Measurements from ENCODE around the gene KPRP.

KPRP gene, protein sequence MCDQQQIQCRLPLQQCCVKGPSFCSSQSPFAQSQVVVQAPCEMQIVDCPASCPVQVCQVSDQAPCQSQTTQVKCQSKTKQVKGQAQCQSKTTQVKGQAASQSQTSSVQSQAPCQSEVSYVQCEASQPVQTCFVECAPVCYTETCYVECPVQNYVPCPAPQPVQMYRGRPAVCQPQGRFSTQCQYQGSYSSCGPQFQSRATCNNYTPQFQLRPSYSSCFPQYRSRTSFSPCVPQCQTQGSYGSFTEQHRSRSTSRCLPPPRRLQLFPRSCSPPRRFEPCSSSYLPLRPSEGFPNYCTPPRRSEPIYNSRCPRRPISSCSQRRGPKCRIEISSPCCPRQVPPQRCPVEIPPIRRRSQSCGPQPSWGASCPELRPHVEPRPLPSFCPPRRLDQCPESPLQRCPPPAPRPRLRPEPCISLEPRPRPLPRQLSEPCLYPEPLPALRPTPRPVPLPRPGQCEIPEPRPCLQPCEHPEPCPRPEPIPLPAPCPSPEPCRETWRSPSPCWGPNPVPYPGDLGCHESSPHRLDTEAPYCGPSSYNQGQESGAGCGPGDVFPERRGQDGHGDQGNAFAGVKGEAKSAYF

DNA sequence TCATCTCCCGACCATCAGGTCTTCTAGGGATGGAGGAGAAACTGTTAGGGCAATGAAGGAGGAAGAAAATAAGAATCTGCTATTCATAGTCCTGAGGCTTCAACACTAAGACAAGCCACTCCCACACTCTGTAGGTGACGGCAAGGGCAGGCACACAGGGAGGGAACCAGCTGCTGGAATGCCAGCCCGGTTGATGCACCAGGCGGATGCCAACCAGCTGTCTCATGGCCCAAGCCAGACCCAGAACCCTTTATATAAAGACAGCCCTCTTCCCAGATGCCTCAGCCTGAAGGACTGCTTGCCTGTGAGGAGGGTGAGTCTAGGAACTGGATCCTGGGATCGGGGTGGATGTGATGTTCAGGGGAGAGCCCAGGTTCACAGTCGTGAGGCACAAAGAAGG is at the start of gene KPRP:
Gene KPRP, plus strand, starts transcription at position 279 of the 400 bp plus-strand sequence. CDS start 1,564 bp downstream, outside the sequence.
- DNase-seq, result no peak

DNA sequence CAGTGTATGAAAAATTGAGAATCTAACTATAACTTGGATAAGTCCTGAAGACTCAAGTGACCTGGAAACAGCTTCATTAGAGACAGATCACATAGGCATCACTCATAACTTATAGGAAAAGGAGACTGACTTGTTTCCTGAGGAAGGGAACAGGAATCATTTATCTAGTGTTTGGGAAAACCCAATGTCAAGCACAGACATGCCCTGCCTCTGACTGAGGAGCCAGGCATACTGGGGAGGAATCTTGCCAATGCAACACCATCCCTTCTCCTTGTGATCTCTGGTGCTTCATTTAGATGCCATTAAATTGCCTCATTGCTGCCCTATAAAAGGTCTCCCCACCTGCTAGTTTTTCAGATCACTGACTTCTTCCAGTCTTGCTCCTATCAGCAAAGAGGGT is 39.6 kb upstream of the KPRP start:
- DNase-seq, result no peak

DNA sequence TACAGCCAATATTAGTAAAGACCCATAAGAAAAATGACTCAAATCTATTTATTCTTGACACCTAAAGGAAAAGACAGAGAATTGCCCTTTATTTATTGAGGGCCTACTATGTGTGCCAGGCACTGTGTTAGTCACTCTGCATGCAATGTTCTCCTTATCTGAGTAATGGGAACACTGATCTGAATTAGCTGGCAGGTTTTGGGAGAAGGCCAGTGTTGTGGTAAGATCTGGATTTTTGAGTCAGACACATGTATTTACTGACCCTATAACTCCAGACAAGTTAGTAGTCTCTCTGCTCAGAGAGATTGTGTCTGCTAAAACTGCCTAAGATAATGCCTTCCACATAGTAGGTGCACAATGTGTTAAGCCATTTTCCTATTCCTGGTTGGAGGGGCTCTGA is 32.6 kb upstream of the KPRP start:
- no peak for DNase-seq

DNA sequence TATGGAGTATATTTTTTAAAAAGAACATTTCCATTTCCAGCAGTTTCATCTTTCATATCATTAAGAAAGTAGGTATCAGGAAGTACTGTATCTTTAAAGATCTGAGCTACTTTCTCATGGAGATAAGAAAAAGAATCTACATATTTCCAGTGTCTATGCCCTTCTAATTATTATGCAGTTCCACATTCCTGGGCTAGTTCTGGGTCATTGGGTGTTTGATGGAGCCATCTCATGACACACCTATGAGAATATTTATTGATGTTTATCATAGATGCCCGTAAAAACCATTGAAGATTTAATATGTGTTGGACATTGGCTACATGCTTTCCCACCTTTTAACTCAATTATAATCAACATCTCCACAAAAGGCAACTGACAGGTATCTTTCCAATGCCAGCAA is 28.8 kb upstream of the KPRP start:
- no peak for DNase-seq

DNA sequence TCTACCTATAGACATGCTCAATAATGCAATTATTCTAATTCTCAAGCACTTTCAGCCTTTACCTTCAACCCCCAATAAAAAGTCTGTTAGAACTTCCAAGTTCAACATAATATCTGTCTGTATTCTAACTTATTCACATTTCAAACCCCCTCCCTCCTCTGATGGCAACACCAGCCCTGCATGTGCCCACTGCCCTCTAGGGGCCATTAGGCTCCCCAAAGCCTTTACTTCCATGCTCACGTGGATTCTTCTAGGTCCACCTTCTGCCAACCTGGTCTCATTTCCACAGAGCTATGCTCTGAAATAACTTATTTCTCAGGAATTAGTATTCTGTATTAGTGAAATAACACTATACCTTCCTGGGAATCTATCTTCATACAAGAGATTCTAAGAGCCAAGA is 22.2 kb upstream of the KPRP start:
- no peak for DNase-seq

DNA sequence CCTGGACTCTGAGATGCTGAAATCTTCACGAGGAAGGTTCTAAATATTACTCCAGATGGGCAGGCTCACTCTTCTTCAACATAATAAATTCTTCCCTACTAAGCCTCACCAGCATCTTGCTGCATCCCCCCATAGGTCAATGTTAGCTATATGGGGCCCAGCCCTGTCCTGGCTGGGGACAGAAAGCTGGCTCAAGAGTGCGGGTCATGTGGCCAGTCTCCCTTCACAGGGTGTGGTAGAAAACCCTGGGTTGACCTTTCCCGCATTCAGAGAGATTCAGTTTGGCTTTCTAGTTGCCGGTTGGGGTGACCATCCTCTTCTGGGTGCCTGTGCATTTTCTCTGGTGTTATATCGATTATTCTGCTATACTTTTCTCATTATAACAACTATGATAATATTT is 19.8 kb upstream of the KPRP start:
- DNase-seq, result no peak

DNA sequence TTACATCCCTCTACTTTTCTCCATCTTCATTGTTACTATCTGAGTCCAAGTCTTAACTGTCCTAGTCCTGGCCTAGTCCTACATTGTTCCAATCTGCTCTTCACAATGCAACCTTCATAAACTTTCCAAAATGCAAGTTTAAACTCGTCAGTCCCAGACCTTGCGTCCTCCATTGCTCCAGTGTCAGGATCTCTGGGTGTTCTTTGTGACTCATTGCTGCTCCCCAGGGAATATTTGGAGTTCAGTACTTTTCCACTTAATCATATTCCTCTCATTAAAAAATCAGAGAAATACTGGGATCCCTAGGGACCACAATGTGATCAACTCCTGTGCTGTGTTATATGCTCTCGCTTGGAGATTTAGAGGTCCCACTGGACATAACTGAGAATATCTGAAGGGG is 18.0 kb upstream of the KPRP start:
- DNase-seq, result no peak

DNA sequence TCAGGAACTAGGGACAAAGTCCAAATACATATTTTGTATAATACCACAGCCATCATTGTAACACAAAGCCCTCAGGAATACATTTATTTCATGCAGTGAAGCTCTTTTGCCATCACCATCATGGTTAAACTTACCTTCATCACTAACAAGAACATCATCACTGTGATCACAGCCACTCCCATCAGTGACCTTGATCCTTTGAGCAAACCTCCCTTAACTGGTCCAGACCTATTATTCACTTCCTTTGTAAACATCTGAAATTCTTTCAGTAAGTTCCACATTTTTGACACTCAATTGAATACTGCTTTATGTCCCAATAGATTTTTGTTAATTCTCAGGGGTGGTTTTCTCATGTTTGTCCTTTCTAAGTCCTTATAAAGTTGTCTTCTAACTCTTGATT is 16.2 kb upstream of the KPRP start:
- no peak for DNase-seq

DNA sequence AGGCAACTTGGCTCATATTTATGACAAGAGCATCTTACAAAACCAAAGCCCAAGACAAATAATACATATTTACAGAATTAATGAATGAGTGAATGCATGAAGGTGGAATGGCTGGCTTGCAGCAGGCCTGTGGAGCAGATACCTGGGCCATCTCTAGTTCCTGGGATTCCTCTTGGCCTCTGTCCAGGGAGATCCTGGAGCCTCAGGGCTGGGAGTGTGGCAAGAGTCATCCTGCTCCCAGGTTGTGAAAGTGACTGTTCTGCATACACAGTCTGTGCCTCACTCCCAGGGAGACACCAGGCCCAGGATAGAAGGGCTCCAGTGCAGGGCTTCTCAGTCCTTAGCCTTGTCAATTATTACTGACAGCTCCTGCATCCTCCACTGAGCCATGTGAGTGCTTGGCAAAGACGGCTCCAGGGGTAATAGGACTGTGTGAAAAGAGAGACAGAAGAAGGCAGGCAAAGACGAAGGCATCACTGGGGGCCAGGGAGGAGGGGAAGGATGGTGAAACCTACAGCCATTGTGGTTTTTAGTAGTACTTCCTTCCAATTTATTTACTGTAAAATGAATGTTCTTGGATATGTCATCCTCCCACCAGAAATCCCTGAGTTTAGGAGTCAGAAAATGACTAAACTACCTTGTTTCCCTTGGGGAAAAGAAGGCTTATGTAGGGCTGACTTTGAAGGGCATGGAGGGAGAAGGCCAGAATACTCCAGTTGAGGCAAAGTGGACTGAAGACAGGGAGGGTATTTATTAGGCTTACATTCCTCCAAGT is 14.3 kb upstream of the KPRP start:
- DNase-seq, result no peak

DNA sequence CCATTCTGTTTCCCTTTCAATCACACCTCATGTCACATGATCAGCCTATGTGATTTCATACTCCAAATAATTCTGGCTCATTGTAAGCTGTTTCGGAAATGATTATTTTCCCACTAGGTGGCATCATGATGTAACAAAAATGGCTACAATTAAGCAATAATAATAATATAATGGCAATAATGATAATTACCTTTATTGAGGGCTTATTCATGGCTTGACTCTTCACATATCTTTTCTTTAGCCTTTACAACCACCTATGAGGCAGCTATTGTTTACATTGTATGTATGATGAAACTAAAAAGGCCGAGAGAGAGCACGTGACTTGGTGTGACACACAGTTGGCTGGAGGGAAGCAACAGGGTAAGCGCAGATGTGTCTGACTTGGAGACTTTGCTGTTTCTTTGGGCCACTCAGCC is 12.5 kb upstream of the KPRP start:
- no peak for DNase-seq

DNA sequence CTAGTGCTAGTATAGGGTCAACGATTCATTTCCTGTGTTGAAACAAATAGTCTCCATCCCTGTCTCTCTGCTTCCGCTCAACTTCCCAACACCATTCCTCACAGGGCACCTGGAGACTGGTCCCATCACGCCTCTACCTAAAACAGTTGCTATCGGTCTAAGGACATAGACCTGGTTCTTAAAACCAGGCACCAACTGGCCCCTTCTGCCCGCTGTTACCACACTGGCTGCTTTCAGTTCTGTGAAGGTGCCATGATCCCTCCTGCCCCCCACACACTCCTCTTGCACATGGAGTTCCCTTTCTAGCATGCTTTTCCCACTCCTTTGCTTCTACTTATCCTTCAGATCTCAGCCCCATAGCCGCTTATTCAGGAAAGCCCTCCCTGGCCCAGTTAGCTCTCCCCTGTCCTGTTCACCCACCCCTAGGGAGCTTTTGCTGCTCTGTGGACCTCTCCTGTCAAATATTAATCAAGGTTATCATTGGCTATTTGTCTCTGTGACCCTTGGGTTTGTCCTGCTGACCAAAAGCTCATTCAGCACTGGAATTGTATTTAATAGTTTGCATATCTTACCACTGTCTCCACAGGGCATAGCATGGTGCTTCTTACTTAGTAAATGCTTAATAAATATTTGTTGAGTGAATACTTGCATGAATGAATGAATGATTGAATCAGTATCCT is 11.9 kb upstream of the KPRP start:
- no peak for DNase-seq

DNA sequence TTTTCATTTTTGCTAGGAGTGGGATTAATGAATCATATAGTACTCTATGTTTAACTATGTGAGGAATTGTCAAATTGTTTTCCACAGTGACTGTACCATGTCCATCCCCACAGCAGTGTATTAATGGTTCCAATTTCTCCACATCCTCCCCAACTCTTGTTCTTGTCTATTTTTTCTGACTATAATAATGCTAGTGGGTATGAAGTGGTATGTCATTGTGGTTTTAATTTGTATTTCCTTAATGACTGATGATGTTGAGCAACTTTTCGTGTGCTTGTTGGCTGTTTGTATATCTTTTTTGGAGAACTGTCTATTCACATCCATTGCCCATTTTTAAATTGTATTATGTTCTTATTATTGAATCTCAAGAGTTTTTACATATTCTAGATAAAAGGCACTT is 10.0 kb upstream of the KPRP start:
- no peak for DNase-seq

DNA sequence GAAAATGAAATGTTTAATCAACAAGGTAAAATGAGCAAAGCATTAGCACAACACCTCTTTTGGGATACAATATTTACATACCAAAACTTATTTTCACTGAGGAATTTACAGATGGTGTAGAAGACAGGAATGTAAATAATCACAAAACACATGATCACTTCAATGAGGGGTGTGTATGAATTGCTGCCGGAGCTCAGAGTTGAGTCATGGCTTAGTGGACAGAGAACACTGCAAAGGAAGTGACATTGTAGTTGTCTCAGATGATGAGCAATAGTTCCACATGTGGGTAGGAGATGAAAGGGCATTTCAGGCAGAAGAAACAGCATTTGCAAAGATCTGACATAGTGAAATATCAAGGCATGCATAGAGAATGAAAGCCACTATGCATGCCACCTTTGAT is 5.6 kb upstream of the KPRP start:
- DNase-seq, result no peak

DNA sequence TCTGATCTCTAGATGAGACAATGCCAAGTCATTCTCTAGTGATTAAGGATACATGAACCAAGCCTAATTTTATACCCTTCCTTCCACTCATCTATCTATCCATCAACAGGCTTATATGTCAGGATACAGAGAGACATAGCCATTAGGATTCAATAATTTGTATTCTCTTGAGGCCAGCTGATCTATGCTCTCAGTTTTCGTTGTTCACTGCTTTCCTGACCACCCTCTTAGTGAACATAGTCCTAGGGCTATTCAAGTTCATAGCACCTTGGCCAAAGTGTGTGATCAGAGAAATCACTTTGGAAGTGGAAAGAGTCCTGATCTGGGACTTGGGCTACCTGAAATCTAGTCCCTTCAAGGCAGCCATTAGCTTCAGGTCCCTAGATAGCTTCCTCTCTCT is 4.2 kb upstream of the KPRP start:
- DNase-seq, result no peak

DNA sequence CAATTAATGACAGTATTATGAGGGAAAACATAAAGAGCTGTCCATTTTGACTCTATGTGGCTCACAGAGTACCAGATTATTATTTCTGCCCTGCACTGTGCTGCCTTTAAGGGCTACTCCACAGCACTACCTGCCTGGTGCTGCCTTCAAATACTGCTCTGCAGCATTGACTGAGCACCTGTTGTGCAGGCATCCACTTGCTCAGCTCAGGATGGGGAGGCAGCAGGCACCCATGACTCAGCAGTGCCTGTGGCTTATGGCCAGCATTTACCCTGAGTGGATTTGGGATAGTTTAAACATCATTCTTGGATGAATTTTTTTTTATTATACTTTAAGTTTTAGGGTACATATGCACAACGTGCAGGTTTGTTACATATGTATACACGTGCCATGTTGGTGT is 953 bp upstream of the KPRP start:
- no peak for DNase-seq

DNA sequence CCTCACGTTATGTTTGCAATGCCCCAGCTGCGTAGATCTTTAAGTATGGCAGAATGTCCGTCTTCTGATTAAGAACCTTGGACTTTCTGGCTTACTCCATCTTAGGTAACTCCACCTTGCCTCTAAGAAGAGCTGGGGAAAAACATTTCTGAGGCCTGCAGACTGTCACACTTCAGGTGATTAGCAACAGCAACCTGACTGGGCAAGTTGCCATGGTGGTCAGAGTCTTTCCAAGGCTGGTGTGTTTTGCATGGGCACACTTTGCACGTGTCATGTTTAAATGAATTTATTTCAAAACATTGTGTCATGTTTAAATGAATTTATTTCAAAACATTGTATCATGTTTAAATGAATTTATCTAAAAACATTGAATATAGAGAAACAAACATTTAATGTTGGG is 811 bp downstream of the KPRP start:
- no peak for DNase-seq

DNA sequence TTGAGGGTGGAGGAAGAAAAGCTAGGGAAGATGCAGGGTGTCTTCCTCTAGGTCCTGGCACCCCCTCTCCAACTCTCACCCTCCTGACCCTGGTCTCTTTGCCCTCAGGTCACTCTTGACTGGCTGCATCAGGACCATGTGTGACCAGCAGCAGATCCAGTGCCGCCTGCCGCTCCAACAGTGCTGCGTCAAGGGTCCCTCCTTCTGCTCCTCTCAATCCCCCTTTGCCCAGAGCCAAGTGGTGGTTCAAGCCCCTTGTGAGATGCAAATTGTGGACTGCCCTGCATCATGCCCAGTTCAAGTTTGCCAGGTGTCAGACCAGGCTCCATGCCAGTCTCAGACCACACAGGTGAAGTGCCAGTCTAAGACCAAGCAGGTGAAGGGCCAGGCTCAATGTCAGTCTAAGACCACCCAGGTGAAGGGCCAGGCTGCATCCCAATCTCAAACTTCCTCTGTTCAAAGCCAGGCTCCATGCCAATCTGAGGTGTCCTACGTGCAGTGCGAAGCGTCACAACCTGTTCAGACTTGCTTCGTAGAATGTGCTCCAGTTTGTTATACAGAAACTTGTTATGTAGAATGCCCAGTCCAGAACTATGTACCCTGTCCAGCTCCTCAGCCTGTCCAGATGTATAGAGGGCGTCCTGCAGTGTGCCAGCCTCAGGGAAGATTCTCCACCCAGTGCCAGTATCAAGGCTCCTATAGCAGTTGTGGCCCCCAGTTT is 1.8 kb downstream of the KPRP start:
- DNase-seq, result no peak

DNA sequence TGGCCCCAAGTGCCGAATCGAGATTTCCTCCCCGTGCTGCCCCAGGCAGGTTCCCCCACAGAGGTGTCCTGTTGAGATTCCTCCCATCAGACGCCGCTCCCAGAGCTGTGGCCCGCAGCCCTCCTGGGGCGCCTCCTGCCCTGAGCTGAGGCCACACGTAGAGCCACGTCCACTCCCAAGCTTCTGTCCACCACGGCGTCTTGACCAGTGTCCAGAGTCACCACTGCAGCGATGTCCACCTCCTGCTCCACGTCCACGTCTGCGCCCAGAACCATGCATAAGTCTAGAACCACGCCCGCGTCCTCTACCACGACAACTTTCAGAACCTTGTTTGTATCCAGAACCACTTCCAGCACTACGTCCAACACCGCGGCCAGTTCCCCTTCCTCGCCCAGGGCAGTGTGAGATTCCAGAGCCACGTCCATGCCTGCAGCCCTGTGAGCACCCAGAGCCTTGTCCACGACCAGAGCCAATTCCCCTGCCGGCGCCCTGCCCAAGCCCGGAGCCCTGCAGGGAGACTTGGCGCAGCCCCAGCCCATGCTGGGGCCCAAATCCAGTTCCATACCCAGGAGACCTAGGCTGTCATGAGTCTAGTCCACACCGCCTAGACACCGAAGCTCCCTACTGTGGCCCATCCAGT is 2.8 kb downstream of the KPRP start:
- DNase-seq, result no peak

DNA sequence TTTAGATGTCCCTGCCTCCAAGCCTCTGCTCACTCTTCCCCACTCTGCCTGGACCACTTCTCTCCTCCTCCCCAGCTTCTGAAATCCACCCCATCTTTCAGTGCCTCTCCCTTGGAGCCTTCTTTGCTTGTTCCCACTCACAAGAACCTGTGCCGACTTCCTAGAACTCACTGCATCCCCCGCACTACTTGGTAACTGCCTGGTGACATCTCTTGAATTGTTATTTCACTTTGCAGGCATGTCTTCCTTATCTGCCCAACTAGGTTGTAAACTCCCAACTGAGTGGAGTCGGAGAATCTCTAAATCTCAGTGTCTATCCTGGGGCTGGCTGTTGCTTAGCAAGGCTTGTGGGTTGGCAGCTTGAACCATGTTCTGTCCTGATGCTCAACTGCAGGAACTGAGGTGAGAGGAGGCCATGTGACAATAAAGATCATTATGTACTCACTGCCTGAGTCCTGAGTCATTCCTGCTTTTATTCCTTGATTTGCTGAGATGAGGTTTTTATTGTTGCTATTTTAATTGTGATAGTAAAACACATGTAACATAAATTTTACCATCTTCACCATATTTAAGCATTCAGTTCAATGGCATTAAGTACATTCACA is 3.9 kb downstream of the KPRP start:
- DNase-seq, result no peak

DNA sequence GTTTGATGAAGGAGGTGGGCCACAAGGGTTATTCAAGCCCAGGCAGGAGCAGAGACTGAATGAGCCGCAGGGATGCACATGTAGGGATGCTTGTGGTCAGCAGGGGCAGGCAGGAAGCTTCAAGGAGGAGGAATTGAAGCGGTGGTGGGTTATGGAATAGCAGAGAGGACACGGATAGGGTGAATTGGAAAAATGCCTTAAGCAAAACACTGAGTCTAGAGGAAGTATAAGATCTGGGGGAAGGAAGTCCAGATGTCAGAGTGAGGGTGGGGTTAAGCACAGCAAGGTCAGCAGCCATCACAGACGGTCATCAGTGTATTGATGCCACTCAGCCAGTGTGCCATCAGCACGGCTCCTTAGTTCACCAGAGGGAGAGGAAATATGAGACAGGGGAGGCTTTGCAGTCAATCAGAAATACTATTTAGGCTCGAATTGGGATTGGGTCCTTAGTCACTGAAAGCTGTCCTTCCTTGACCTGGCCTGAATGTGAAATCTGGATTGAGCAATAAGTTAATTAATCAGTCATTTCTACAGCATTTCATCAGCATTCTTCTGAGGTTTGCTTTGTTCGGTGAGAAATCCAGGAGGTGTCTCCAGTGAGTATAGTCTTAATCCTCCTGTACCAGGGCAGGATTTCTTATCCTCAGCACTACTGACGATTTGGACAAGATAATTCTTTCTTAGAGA is 11.2 kb downstream of the KPRP start:
- no peak for DNase-seq

DNA sequence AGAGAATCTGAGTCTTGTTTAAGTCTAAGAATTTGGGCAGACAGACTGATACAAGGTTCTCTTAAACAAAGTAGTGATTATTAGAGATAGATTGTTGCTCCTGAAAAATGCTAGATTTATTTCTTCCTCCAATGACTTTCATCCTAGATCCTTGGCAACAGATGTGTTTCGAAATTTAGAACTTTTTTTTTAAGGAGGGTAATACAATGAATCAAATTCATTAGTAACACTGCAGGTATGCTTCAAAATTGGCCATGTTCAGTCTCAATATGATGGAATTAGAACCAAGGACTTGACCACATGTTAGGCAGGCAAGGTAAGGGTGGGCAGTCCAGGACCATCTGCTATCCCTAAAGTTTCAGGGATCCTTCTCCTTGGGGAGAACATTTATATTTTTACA is 12.6 kb downstream of the KPRP start:
- no peak for DNase-seq
